Measurements from ENCODE around the gene KRTAP9-3. TPM values are rescaled to one million over a fixed set of nuclear protein-coding genes. Genes with fewer than 3 reads are reported as not detected.
"Not testable (repeated sequence)": the region's sequence is repeated elsewhere in the genome, so short reads cannot be mapped to it uniquely, and the experiment has no call there.

The KRTAP9-3 gene
- total RNA-seq, 2 donors from 2014 or later = not detected

DNA sequence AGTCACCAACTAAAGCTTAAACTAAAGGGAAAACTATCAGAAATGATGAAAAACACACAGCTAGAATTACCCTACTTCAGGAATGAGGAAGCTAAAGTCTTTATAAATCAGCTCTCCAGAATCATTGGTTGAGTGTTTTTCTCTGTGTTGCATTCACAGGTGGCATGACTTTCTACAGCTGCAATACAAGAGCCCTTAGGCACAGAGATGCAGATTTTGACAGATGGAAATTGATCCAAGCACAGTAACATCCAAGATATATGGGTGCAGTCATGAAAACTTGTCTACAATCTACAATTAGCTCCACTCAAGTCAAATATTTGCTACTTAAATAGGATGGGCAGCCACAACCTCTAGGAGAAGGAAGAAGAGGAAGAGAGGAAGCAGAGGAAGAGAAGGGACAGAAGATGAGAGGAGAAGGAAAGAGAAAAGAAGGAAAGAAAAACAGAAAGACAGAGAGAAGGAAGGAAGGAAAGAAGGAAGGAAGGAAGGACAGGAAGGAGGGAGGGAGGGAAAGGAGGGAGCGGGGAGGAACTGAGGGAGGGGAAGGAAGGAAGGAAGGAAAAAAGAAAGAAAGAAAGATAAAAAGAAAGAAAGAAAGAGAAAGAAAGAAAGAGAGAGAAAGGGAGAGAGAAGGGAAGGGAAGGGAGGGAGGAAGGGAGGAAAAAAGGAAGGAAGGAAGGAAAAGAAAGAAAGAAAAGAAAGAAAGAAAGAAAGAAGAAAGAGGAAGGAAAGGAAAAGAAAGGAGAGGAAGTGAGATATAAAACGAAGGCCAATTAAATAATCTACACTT is 14.9 kb downstream of the KRTAP9-3 start:
- intact Hi-C loops (cut with DNase I); DNase-seq (ENCODE audit: low spot score): not testable (repeated sequence)

GRCh38 chr17:41249637-41250240 is 17.5 kb downstream of the KRTAP9-3 start, which contains the start of gene KRTAP9-4:
TSS of gene KRTAP9-4 (plus strand) at chr17:41249687. CDS start at chr17:41249721, 34 bp downstream.
- DNase-seq (ENCODE audit: low spot score); intact Hi-C loops (cut with DNase I): not testable (repeated sequence)

- intact Hi-C loops (cut with DNase I) = no loop called here
- DNase-seq (ENCODE audit: low spot score) = no peak
Observed at GRCh38 chr17:41251261-41251660, 19.0 kb downstream of the KRTAP9-3 start.

- intact Hi-C loops (cut with DNase I) = no loop called here
- DNase-seq (ENCODE audit: low spot score) = no peak
Observed at GRCh38 chr17:41254861-41255260, 22.6 kb downstream of the KRTAP9-3 start.

DNA sequence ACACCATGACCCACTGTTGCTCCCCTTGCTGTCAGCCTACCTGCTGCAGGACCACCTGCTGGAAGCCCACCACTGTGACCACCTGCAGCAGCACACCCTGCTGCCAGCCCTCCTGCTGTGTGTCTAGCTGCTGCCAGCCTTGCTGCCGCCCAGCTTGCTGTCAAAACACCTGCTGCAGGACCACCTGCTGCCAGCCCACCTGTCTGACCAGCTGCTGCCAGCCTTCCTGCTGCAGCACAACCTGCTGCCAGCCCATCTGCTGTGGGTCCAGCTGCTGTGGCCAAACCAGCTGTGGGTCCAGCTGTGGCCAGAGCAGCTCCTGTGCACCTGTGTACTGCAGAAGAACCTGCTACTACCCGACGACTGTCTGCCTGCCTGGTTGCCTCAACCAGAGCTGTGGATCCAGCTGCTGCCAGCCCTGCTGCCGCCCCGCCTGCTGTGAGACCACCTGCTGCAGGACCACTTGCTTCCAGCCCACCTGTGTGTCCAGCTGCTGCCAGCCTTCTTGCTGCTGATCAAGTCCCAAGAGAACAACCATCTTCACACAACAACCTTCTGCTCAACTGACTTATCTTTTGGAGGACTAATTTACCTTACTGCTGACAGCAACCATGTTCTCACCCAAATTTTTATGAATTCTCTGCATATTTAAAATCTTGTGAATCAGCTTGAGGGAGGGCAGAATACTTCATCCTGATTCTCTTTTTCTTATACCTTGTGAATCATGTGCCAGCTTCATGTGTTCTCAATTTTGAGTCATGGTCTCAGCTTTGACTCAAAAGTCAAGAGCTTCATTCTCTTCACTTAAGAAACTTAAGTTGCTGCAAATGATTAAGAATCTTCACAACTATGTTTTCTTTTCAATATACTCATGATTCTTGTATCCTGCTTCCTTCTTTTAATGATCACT is 23.4 kb downstream of the KRTAP9-3 start, which contains the start of gene KRTAP9-9:
TSS of gene KRTAP9-9 (plus strand) at position 4 of the 910 bp plus-strand sequence.
- DNase-seq (ENCODE audit: low spot score); intact Hi-C loops (cut with DNase I): not testable (repeated sequence)

- intact Hi-C loops (cut with DNase I) = no loop called here
- DNase-seq (ENCODE audit: low spot score) = no peak
Observed at GRCh38 chr17:41256291-41256685, 24.0 kb downstream of the KRTAP9-3 start.

GRCh38 chr17:41258406-41258805 is 26.2 kb downstream of the KRTAP9-3 start:
- intact Hi-C loops (cut with DNase I) = no loop called here
- DNase-seq (ENCODE audit: low spot score) = no peak

DNA sequence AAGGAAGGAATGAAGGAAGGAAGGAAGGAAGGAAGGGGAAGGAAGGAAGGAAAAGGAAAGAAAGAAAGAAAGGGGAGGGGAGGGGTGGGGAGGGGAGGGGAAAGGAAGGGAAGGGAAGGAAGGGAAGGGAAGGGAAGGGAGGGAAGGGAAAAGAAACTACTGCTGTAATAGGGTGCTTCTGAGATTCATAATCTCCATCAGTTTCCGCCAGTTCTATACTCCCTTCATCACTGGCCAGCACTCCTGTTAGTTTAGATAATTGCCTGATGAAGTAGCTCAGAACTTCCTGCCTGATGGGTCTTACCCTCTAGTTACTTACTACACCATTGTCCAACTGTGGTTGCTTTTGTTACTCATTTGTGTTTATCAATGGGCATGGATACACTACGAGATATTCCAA is 31.0 kb downstream of the KRTAP9-3 start:
- DNase-seq (ENCODE audit: low spot score) = no peak
- intact Hi-C loops (cut with DNase I) = no loop called here

- intact Hi-C loops (cut with DNase I) = no loop called here
Observed at GRCh38 chr17:41264599-41264998, 32.4 kb downstream of the KRTAP9-3 start.

GRCh38 chr17:41265078-41265477 is 32.8 kb downstream of the KRTAP9-3 start, which contains the start of gene KRTAP9-6:
TSS of gene KRTAP9-6 (plus strand) at chr17:41265378. CDS start at chr17:41265378, 0 bp downstream.
- intact Hi-C loops (cut with DNase I) = no loop called here
- no peak for DNase-seq (ENCODE audit: low spot score)

More at GRCh38 chr17:41264599-41264998, 32.4 kb downstream of the KRTAP9-3 start:
- no peak for DNase-seq (ENCODE audit: low spot score)

DNA sequence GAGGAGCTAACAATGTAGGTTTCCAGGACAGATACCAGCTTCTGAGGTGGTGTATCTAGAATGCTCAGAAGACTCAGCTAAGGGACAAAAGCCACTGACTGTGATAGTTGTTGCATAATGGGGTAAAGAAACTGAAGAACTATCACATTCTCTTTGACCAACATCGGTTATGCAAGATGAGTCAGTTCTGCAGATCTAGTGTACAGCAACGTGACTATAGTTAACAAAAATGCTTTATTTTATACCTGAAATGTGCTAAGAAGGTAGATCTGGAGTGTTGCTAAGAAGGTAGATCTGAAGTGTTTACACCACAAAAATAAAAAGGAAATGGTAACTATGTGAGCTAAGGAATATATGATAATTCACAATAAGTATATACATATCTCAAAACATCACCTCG is 35.5 kb downstream of the KRTAP9-3 start:
- intact Hi-C loops (cut with DNase I) = no loop called here
- no peak for DNase-seq (ENCODE audit: low spot score)

DNA sequence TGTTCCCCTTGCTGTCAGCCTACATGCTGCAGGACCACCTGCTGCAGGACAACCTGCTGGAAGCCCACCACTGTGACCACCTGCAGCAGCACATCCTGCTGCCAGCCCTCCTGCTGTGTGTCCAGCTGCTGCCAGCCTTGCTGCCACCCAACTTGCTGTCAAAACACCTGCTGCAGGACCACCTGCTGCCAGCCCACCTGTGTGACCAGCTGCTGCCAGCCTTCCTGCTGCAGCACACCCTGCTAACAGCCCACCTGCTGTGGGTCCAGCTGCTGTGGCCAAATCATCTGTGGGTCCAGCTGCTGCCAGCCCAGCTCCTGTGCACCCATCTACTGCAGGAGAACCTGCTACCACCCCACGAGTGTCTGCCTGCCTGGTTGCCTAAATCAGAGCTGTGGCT is 39.1 kb downstream of the KRTAP9-3 start:
- DNase-seq (ENCODE audit: low spot score); intact Hi-C loops (cut with DNase I): not testable (repeated sequence)

- intact Hi-C loops (cut with DNase I) = no loop called here
Observed at GRCh38 chr17:41271858-41272257, 39.6 kb downstream of the KRTAP9-3 start.

GRCh38 chr17:41275648-41276190 is 43.5 kb downstream of the KRTAP9-3 start, which contains the start of gene KRTAP9-7:
TSS of gene KRTAP9-7 (plus strand) at chr17:41275698. CDS start at chr17:41275698, 0 bp downstream.
- DNase-seq (ENCODE audit: low spot score); intact Hi-C loops (cut with DNase I): not testable (repeated sequence)

More at GRCh38 chr17:41271858-41272257, 39.6 kb downstream of the KRTAP9-3 start:
- DNase-seq (ENCODE audit: low spot score) = no peak

GRCh38 chr17:41278176-41278955 is 46.1 kb downstream of the KRTAP9-3 start:
- intact Hi-C loops (cut with DNase I) = no loop called here
- DNase-seq (ENCODE audit: low spot score) = no peak
